Urothelium cell line (cell line): ENCODE data around the gene SEZ6L.
A peak's percentile ranks its signal among the peaks of the same experiment; 100 is the strongest.

ENCODE experiments used
- DNase-seq: peaks from one replicate; pipeline ENCODE4 v3.0.0; 2011; ENCODE audit warnings: low spot score, mixed read lengths
- FAIRE-seq: peaks from 2 replicates; lab custom pipeline; 2011; peaks lifted over from hg19 to GRCh38; lab: Jason Lieb, UNC

SEZ6L gene

GRCh38 chr22:26169315-26170111, at the start of gene SEZ6L:
SEZ6L (plus strand) TSS chr22:26169462; CDS start chr22:26169670, 208 bp downstream.
- peak; percentile 77 for FAIRE-seq
- peak; percentile 76 for DNase-seq

- no peak for DNase-seq
- no peak for FAIRE-seq
These were observed 46.3 kb upstream of the SEZ6L start for GRCh38 chr22:26122920-26123468.

- FAIRE-seq = peak; percentile 73
These were observed 44.1 kb upstream of the SEZ6L start for GRCh38 chr22:26124991-26125725.

GRCh38 chr22:26127126-26127525, 42.1 kb upstream of the SEZ6L start:
- no peak for DNase-seq
- FAIRE-seq = no peak

More at GRCh38 chr22:26124991-26125725, 44.1 kb upstream of the SEZ6L start:
- no peak for DNase-seq

GRCh38 chr22:26127556-26127955, 41.7 kb upstream of the SEZ6L start:
- no peak for DNase-seq
- FAIRE-seq = no peak

- no peak for DNase-seq
- peak; percentile 40 for FAIRE-seq
These were observed 37.6 kb upstream of the SEZ6L start for GRCh38 chr22:26131589-26132154.

- FAIRE-seq (no peak), DNase-seq (no peak)
These were observed 34.5 kb upstream of the SEZ6L start for GRCh38 chr22:26134654-26135330.

GRCh38 chr22:26135806-26136205, 33.5 kb upstream of the SEZ6L start:
- FAIRE-seq (no peak), DNase-seq (no peak)

GRCh38 chr22:26139310-26139709, 30.0 kb upstream of the SEZ6L start:
- peak; percentile 63 for FAIRE-seq

GRCh38 chr22:26141831-26142230, 27.4 kb upstream of the SEZ6L start:
- no peak for FAIRE-seq
- no peak for DNase-seq

More at GRCh38 chr22:26139310-26139709, 30.0 kb upstream of the SEZ6L start:
- DNase-seq = peak; percentile 36

GRCh38 chr22:26143806-26144325, 25.4 kb upstream of the SEZ6L start:
- FAIRE-seq (no peak), DNase-seq (no peak)

- FAIRE-seq = no peak
- DNase-seq = no peak
These were observed 9.4 kb upstream of the SEZ6L start for GRCh38 chr22:26159886-26160285.

- FAIRE-seq (peak; percentile 80), DNase-seq (no peak)
These were observed 7.5 kb upstream of the SEZ6L start for GRCh38 chr22:26161746-26162145.

- peak; percentile 40 for FAIRE-seq
These were observed 6.3 kb upstream of the SEZ6L start for GRCh38 chr22:26162926-26163325.

GRCh38 chr22:26164174-26164573, 5.1 kb upstream of the SEZ6L start:
- DNase-seq (no peak), FAIRE-seq (peak; percentile 88)

More at GRCh38 chr22:26162926-26163325, 6.3 kb upstream of the SEZ6L start:
- no peak for DNase-seq

GRCh38 chr22:26168330-26168851, 871 bp upstream of the SEZ6L start:
- peak; percentile 81 for FAIRE-seq
- DNase-seq = no peak

GRCh38 chr22:26168939-26169314, 335 bp upstream of the SEZ6L start:
- FAIRE-seq = no peak
- no peak for DNase-seq

GRCh38 chr22:26170112-26170492, 840 bp downstream of the SEZ6L start:
- DNase-seq = peak; percentile 41
- no peak for FAIRE-seq

GRCh38 chr22:26170795-26171580, 1.7 kb downstream of the SEZ6L start:
- peak; percentile 82 for DNase-seq
- FAIRE-seq = peak; percentile 42
